ENCODE results near the gene PFKM. TPM values are rescaled to one million over a fixed set of nuclear protein-coding genes. Genes with fewer than 3 reads are reported as not detected.

PFKM gene
- total and polyA plus RNA-seq, 2 donors (not counting 3 experiments of a cell fraction or from before 2014, with no cell fraction given) = 53.4 to 74.4 TPM

GRCh38 chr12:48077111-48077510, 42.1 kb upstream of the PFKM start:
- no peak overlapping the region for H3K4me2 ChIP-seq (ENCODE audit: insufficient read depth, low read length)
- H3K9ac ChIP-seq (replicated peaks; ENCODE audit: extremely low read depth, insufficient read depth, low read length) = no peak overlapping the region
- intact Hi-C loops (cut with micrococcal nuclease) = no loop called here
- H3K27ac ChIP-seq (ENCODE audit: insufficient read depth, low read depth, low read length) = no peak overlapping the region
- no peaks in the 10 kb centered on the region for H3K9me1 ChIP-seq (replicated peaks; ENCODE audit: control insufficient read depth, extremely low read depth, insufficient read depth, low read length)
- H3K9me3 ChIP-seq (replicated peaks; ENCODE audit: control insufficient read depth, insufficient read depth, low read length) = no peaks in the 10 kb centered on the region
- H3K79me2 ChIP-seq (ENCODE audit: control insufficient read depth, insufficient read depth, low read length) = no peaks in the 10 kb centered on the region
- DNase-seq (ENCODE audit: low read depth, low spot score) (no peak), FAIRE-seq (no peak)
- H3K4me1 ChIP-seq (ENCODE audit: control insufficient read depth, extremely low read depth, insufficient read depth, low read length) = no peaks in the 10 kb centered on the region
- CTCF ChIA-PET = interaction anchor here (0.9 kb wide), 1 partner anchor 25 kb away, joined by 3 read pairs; no protein-coding TSS in a partner anchor
- POLR2A ChIA-PET = no interaction called here
- H2AFZ ChIP-seq (ENCODE audit: low read depth, low read length) = no peak overlapping the region
- H3K4me3 ChIP-seq (replicated peaks in 1 of 3; ENCODE audit: insufficient read depth in 1 of 3, low read depth in 1 of 3, low read length in 3 of 3) = no peak overlapping the region
- H3K36me3 ChIP-seq (ENCODE audit: control insufficient read depth in 2 of 2, extremely low read depth in 1 of 2, insufficient read depth in 2 of 2, low read length in 2 of 2) = peaks cover 0 to 2% of the 10 kb centered on the region in 2 experiments
- no peak for TF ChIP-seq CTCF (IDR thresholded peaks at IDR 0.05; ENCODE audit: extremely low read depth in 1 of 2, insufficient read depth in 1 of 2, low read depth in 1 of 2, low read length in 2 of 2)
- no peak for TF ChIP-seq JUN (IDR thresholded peaks at IDR 0.05; ENCODE audit: borderline replicate concordance, insufficient read depth, insufficient read length, low read depth)
- no peak for TF ChIP-seq MAX (IDR thresholded peaks at IDR 0.05; ENCODE audit: insufficient read depth, insufficient read length)
- TF ChIP-seq POLR2A (IDR thresholded peaks at IDR 0.05; ENCODE audit: low read depth, low read length) = no peak
- no peak for TF ChIP-seq GATA2 (IDR thresholded peaks at IDR 0.05; ENCODE audit: insufficient read depth, insufficient read length, low read depth, low read length)
- TF ChIP-seq FOS (IDR thresholded peaks at IDR 0.05; ENCODE audit: borderline replicate concordance, insufficient read depth, low read length) = no peak
- TF ChIP-seq MYC (IDR thresholded peaks at IDR 0.05; ENCODE audit: low read depth, low read length) = no peak
- TF ChIP-seq POLR2AphosphoS5 (IDR thresholded peaks at IDR 0.05; ENCODE audit: insufficient read depth, low read depth, low read length) = no peak
- TF ChIP-seq EZH2 (IDR thresholded peaks at IDR 0.05; ENCODE audit: borderline replicate concordance, low read depth, low read length, severe bottlenecking) = no peak
- BruUV-seq (replicated peaks) = no TSS peak
- no peaks in the 10 kb centered on the region for H3K27me3 ChIP-seq (ENCODE audit: control insufficient read depth in 2 of 2, insufficient read depth in 2 of 2, low read length in 2 of 2)
- dilution Hi-C loops (cut with MboI; ENCODE audit: extremely low pct_ligation_motif_present, low sequenced_read_pairs) = no loop called here
- H4K20me1 ChIP-seq (replicated peaks; ENCODE audit: control insufficient read depth, extremely low read depth, insufficient read depth, low read length) = no peaks in the 10 kb centered on the region
